HepG2 (cell line): Measurements from ENCODE around the gene NAA25. TPM values are rescaled to one million over a fixed set of nuclear protein-coding genes. Genes with fewer than 3 reads are reported as not detected.

Experiments
- ATF4 ChIP-seq, 2 experiments: fragments of 450-650 bp in 1 of 2; sonication (generic) in 1 of 2; formaldehyde crosslinking; IDR thresholded peaks; 2 replicates each; pipeline versions ENCODE4 v1.5.0 to v1.8.0; 2020 to 2022; ENCODE audit warnings: mild to moderate bottlenecking in 1 of 2, missing genetic modification reagents in 1 of 2
- BORCS8-MEF2B ChIP-seq: sonication (generic); formaldehyde crosslinking; IDR thresholded peaks from 2 replicates; pipeline ENCODE4 v1.8.0; 2022; ENCODE audit warnings: mild to moderate bottlenecking, missing genetic modification reagents
- GTF2F1 ChIP-seq: fragments of 150-350 bp; IDR thresholded peaks from 2 replicates; pipeline ENCODE4 v1.6.1; 2014; ENCODE audit warnings: low read length
- HHEX ChIP-seq: IDR thresholded peaks from 2 replicates; pipeline ENCODE4 v1.6.1; 2016; ENCODE audit warnings: control low read depth
- HMG20A ChIP-seq: IDR thresholded peaks from 2 replicates; pipeline ENCODE4 v1.6.1; 2016; ENCODE audit warnings: borderline replicate concordance
- HNF4A ChIP-seq: sonication (generic); formaldehyde crosslinking; IDR thresholded peaks from 2 replicates; pipeline ENCODE4 v1.4.0; 2020; ENCODE audit warnings: missing genetic modification reagents
- HOXA9 ChIP-seq: sonication (generic); formaldehyde crosslinking; IDR thresholded peaks from 2 replicates; pipeline ENCODE4 v1.8.1; 2022; ENCODE audit warnings: missing genetic modification reagents, mild to moderate bottlenecking, moderate library complexity, borderline replicate concordance
- IKZF4 ChIP-seq: sonication (generic); formaldehyde crosslinking; IDR thresholded peaks from 2 replicates; pipeline ENCODE4 v1.5.1; 2020; ENCODE audit warnings: borderline replicate concordance, mild to moderate bottlenecking, low read depth, missing genetic modification reagents; ENCODE audit errors: not compliant biosample characterization
- KLF12 ChIP-seq: sonication (generic); formaldehyde crosslinking; IDR thresholded peaks from 2 replicates; pipeline ENCODE4 v1.4.0; 2020; ENCODE audit warnings: missing genetic modification reagents, borderline replicate concordance
- NFAT5 ChIP-seq: sonication (generic); formaldehyde crosslinking; IDR thresholded peaks from 2 replicates; pipeline ENCODE4 v1.4.0; 2020; ENCODE audit warnings: missing genetic modification reagents
- NFYC ChIP-seq: IDR thresholded peaks from 2 replicates; pipeline ENCODE4 v1.6.1; 2016; ENCODE audit warnings: missing genetic modification reagents, missing compliant biosample characterization
- RNF219 ChIP-seq: sonication (generic); formaldehyde crosslinking; IDR thresholded peaks from 2 replicates; pipeline ENCODE4 v1.5.0; 2020; ENCODE audit warnings: mild to moderate bottlenecking, missing genetic modification reagents
- TBX2 ChIP-seq: sonication (generic); formaldehyde crosslinking; IDR thresholded peaks from 2 replicates; pipeline ENCODE4 v1.5.0; 2020; ENCODE audit warnings: missing genetic modification reagents, mild to moderate bottlenecking, borderline replicate concordance
- ZKSCAN1 ChIP-seq: fragments of 150-350 bp; IDR thresholded peaks from 2 replicates; pipeline ENCODE4 v1.6.1; 2014; ENCODE audit warnings: low read length
- ZNF136 ChIP-seq: sonication (generic); formaldehyde crosslinking; IDR thresholded peaks from 2 replicates; pipeline ENCODE4 v1.8.1; 2022; ENCODE audit warnings: low read depth, mild to moderate bottlenecking, moderate library complexity, missing genetic modification reagents
- ZNF329 ChIP-seq: sonication (generic); formaldehyde crosslinking; IDR thresholded peaks from 2 replicates; pipeline ENCODE4 v1.9.0; 2021; ENCODE audit warnings: low read depth, mild to moderate bottlenecking, missing genetic modification reagents
- ZNF484 ChIP-seq: sonication (generic); formaldehyde crosslinking; IDR thresholded peaks from 2 replicates; pipeline ENCODE4 v1.5.1; 2020; ENCODE audit warnings: mild to moderate bottlenecking, low read depth, missing genetic modification reagents, borderline replicate concordance
- ZNF501 ChIP-seq: sonication (generic); formaldehyde crosslinking; IDR thresholded peaks from 2 replicates; pipeline ENCODE4 v1.5.1; 2020; ENCODE audit warnings: mild to moderate bottlenecking, moderate library complexity, missing genetic modification reagents
- ZNF556 ChIP-seq: sonication (generic); formaldehyde crosslinking; IDR thresholded peaks from 2 replicates; pipeline ENCODE4 v1.4.0; 2020; ENCODE audit warnings: mild to moderate bottlenecking, missing genetic modification reagents, borderline replicate concordance
- ZNF776 ChIP-seq: sonication (generic); formaldehyde crosslinking; IDR thresholded peaks from 2 replicates; pipeline ENCODE4 v1.4.0; 2020; ENCODE audit warnings: mild to moderate bottlenecking, missing genetic modification reagents
- ZSCAN30 ChIP-seq: sonication (generic); formaldehyde crosslinking; IDR thresholded peaks from 2 replicates; pipeline ENCODE4 v1.5.0; 2020; ENCODE audit warnings: mild to moderate bottlenecking, missing genetic modification reagents
- polyA plus RNA-seq, 8 experiments: library from polyadenylated mRNA; depleted of rRNA in 3 of 8; stranded (reverse) in 7 of 8; unstranded in 1 of 8; fragments of >200 nt; fragmentation: Illumina TruSeq in 4 of 8; extraction: Trizol in 4 of 8; gene quantifications; 2 replicates each; pipeline versions ENCODE4 v1.2.1 to v1.2.3, GENCODE V29; 2011 to 2016; ENCODE audit warnings: low read depth in 4 of 8, missing spikeins in 1 of 8, mixed read lengths in 1 of 8; ENCODE audit not compliant: insufficient read depth in 1 of 8
- total RNA-seq, 5 experiments: library from RNA; depleted of rRNA; stranded (reverse); fragments of >200 nt; fragmentation: Illumina TruSeq; extraction: Trizol; gene quantifications; 2 replicates each; pipeline ENCODE4 v1.2.3, GENCODE V29; 2016; ENCODE audit warnings: low read depth in 1 of 5

Gene NAA25
- total and polyA plus RNA-seq, 2 of the 13 experiments (the other 11 are each of a cell fraction or from before 2014, with no cell fraction given) = 11.4 to 32.0 TPM

GRCh38 chr12:112125250-112125999 lies 16.8 kb upstream of the NAA25 start, which contains the start of gene TRAFD1 (continued):
- TF ChIP-seq GTF2F1 (no peak), ZNF556 (CRISPR knock-in tag) (peak; percentile 47; the same call in 1 of the 2 replicates), ZNF501 (CRISPR knock-in tag) (peak; percentile 70), ATF4 (CRISPR knock-in tag; IDR thresholded peaks at IDR 0.05) (0 out of 4 replicates have a peak, but pooled peaks of 1 of the 2 experiments have one; percentile 51), KLF12 (CRISPR knock-in tag) (no peak), HNF4A (CRISPR knock-in tag) (0 out of 2 replicates have a peak, but pooled peaks have one; percentile 4), HHEX (CRISPR knock-in tag) (no peak), HOXA9 (CRISPR knock-in tag) (0 out of 2 replicates have a peak, but pooled peaks have one; percentile 20), ZKSCAN1 (0 out of 2 replicates have a peak, but pooled peaks have one; percentile 53), ZNF136 (peak; percentile 69; the same call in 1 of the 2 replicates), RNF219 (no peak), ZNF776 (CRISPR knock-in tag) (peak; percentile 72), BORCS8-MEF2B (CRISPR knock-in tag) (peak; percentile 79; the same call in 1 of the 2 replicates), IKZF4 (peak; percentile 52), ZSCAN30 (peak; percentile 81; the same call in 1 of the 2 replicates), HMG20A (CRISPR knock-in tag) (no peak), NFYC (CRISPR knock-in tag) (peak; percentile 100), ZNF329 (CRISPR knock-in tag) (peak; percentile 80; the same call in 1 of the 2 replicates), ZNF484 (CRISPR knock-in tag) (0 out of 2 replicates have a peak, but pooled peaks have one; percentile 43), NFAT5 (CRISPR knock-in tag) (0 out of 2 replicates have a peak, but pooled peaks have one; percentile 36), TBX2 (CRISPR knock-in tag) (peak; percentile 36; the same call in 1 of the 2 replicates)
